Amniotic stem cell (primary cell): Measurements from ENCODE around the gene KCNN4.

Source experiments
- DNase-seq: peaks from one replicate; lab custom pipeline; 2025; lab: John Stamatoyannopoulos, UW

KCNN4 gene

DNA sequence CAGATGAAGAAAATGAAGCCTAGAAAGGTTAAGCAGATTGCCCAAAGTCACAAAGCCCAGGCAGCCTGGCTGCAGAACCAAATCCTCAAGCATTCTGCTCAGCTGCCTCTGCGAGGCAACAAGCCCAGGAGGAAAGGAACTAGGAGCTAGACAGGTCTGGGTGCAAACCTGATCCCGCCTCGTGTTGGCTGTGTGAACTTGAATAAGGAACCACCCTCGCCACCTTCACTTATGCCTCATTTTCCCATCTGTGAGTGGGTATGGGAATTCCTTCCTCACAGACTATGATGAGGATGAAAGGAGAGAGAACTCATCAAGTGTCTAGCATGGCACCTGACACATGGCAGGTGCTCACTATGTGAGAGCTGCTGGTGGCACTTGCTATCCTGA, 32.6 kb downstream of the KCNN4 start:
- no peak for DNase-seq

DNA sequence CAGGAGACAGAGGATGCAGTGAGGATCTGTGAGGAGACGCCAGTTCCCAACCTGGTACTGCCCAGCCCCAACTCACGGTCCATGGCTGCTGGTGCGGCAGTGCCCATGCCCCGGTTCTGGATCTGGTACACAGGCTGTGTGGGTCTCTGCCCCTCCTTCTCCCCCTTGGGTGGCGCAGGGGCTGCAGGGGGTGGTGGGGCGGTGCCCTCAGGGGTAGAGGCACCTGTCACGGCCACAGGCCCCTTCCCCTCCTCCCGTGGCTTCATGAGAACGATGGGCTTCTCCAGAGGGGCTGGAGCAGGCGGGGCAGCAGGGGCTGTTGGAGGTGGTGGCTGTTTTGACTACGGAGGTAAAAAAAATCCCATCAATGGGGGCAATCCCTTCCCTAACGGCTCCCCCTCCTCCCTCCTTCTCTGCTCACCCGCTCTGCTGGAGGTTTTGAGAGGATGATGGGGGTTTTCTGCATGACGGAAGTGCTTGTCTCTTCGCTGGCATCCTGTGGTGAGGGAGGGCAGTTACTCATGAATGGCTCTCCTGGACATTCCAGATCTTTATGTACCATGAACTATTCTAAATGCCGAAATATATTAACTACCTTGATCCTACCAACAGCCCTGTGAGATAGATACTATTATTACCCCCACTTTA, 33.1 kb downstream of the KCNN4 start:
- DNase-seq = no peak

DNA sequence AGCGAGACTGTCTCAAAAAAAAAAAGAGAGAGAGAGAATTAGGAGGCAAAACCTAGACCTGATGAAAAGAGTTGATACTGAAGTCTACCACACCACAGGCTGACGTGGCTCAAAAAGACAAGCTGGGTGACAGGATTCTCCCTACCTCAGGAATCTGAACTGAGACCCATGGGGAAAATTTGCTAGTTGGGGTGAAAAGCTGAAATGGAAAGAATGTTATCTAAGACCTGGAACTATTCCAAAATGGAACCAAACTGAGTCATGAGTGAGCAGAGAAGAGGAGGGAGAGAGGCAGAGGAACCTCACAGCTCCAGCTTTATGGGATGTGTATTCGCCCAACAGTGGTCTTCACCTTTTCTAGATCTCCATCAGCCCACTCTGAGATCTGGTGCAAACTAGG, 37.7 kb downstream of the KCNN4 start:
- no peak for DNase-seq

DNA sequence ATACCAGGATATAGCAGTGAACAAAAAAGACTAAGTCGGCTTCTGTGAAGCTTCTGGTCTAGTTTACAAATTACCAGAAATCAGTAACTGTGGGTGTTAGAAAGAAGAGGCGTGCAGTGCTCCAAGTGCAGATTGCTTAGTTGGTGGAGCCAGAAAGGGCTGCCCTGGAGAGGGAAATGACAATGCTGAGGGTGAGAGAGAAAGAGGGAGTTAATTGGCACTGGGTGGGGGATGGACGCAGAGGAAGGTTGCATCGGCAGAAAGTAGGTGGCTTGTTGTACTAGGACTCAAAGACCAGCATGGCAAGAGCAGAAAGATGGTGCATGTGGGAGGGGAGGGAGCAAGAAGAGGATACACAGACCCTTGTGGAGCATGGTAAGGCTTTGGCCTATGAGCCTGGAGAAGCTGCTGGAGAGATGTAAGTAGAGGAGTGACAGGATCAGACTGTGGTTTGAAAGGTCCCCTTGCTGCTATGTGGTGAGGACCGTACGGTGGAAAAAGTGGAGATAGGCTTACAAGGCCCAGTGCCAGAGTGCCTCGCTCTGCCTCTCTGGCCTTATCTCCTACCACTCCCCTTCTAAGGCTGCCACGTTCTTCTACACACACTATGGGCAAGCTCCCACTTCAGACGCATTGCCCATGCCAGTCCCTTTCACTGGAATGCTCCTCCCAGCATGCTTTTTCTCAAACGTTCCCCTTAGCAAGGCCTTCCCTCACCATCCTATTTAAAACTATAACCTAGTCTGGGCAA, 39.5 kb downstream of the KCNN4 start:
- DNase-seq = no peak

DNA sequence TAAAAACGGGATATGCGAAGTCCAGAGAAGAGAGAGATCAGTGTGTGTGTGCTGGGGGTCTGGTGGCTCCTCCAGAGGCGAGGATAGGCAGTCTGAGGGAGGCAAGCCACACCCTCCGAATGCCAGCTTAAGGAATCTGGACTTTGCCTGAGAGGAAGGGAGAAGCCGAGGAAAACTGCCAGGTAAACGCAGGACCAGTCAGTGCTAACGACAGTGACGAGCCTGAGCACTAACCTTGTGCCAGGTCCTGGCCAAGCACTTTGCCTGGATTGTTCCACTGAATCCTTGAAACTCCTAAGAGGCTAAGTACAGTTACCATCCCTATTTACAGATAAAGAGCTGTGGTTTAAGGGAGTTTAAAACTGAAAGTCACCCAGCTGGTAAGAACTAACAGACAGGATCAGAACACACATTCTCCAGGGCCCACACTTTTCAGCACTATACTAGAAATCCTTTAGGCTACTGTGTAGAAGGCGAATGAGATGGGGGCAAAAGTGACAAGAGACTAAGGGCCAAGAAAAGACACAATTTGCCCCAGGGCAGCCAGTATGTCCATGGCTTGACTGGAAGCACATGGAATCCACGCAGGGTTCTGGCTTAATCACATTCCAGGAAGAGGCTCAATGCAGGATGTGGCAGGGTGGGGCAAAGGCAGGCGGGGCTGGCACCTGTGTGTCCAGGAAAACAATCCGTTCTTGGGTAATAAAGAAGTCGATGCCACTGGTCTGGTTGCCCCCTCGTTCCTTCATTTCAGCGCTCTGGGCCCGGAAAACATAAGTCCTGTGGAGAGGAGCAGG, 41.1 kb downstream of the KCNN4 start:
- no peak for DNase-seq

DNA sequence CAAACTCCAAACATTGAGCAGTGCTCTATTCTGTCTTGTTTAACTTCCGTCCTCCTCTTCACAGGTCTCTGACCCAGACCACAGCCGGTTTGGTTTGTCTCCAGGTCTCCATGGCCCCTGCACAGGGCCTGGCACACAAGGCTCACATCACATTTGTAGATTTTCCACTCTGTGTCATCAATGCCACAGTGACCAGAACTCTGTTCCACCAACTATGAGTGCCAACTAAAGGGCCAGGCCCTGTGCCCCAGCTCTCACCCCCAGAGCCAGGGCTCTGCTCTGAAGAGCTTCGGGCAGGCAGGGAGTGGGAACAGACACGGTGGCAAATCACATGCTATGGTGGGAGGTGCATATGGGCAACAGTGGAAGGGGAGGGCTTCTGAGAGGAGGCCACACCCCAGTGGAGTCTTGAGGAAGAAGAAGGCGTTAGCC, 42.0 kb downstream of the KCNN4 start:
- DNase-seq = no peak

DNA sequence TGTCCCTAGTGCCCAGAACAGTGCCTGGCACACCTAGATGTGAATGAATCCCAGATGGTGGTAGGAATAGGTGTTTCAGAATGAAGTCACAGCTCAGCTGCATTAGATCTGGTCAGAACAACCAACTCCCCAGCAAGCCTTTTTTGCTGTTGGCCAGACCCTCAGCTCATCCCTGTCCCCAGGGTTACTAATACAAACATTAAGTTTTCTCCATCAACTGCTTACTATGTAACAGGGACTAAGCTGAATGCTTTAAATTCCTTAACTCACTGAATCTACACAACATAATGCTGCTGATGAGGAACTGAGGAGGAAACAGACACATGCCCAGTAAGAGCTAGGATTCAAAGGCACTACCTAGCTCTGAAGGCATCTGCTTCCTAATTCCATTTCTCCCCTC, 44.8 kb downstream of the KCNN4 start:
- no peak for DNase-seq

DNA sequence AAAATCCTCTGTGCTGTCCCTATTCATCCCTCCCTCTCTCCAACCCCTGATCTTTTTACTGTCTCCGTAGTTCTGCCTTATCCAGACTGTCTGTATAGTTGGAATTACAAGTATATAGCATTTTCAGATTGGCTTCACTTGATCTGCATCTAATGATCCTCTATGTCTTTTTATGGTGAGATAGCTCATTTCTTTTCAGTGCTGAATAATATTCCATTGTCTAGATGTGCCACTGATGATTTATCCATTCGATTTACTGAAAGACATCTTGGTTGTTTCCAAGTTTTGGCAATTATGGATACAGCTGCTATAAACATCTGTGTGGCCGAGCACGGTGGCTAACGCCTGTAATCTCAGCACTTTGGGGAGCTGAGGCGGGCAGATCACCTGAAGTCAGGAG, 45.8 kb downstream of the KCNN4 start:
- no peak for DNase-seq

DNA sequence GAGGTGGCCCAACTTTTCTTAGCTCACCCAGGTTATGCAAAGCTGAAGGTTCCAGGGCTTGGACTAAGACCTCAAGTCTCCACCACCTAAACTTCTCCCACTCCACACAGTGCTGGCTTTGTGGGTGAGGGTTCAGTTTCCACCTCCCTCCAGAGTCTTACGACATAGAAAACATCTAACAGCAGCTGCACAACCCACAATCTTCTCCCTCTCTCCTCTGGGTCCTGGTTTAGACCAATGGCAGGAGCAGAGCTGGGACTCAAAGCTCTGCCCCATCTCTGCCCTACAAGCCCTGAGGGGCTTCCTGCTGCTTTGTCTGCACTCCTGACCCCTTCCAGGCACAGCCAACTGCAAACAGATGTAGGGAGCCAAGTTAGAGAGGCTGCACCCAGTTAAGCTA, 48.9 kb downstream of the KCNN4 start:
- no peak for DNase-seq

DNA sequence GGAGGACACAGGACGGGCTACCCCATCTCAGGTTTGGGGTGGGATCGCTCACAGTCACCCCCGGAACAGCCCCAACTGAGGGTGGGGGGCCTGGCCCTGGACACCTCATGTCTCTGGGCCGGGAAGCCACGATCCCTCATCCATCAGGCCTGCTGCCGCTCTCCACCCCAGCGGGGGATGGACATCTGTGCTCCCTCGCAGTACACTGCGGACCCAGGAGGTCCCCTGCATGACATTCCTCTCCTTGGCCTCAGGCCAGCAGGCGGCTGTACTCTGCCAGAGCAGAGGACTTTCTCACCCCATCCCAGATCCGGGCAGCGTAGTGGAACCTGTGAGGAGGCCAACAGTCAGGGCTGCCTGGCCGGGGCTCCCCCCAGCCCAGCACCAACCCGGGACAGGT, 49.4 kb downstream of the KCNN4 start:
- no peak for DNase-seq

DNA sequence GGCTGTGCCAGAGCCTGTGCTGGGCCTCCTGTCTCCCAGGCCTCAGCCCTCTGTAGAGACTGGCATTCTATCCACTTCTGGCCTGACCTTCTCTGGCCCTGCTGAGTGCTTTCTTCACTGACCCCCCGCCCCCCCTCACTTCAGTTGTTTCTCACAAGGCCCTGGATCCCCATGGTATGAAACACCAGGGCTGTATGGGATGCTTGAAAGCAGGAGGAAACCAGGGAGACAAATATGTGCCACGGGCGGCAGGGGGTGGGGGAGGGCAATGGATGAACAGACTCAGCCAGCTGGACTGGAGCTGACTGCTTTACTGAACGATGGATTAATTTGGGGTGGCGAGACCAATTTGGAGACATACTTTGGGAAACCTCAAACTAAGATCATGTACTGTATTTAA, 50.9 kb downstream of the KCNN4 start:
- no peak for DNase-seq

DNA sequence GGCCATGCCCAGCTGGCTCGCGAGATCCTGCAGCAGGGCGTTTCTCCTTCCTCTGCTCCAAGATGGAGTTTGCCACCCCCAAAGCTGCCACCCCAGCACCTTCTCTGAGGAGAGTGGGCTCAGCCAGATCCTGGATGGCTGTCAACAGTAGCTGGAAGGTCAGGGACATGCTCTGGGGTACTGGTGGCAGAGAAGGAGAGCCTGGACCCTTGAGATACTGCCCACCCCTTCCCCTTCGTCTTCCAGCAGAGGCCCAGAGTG, 53.2 kb downstream of the KCNN4 start:
- DNase-seq = no peak

DNA sequence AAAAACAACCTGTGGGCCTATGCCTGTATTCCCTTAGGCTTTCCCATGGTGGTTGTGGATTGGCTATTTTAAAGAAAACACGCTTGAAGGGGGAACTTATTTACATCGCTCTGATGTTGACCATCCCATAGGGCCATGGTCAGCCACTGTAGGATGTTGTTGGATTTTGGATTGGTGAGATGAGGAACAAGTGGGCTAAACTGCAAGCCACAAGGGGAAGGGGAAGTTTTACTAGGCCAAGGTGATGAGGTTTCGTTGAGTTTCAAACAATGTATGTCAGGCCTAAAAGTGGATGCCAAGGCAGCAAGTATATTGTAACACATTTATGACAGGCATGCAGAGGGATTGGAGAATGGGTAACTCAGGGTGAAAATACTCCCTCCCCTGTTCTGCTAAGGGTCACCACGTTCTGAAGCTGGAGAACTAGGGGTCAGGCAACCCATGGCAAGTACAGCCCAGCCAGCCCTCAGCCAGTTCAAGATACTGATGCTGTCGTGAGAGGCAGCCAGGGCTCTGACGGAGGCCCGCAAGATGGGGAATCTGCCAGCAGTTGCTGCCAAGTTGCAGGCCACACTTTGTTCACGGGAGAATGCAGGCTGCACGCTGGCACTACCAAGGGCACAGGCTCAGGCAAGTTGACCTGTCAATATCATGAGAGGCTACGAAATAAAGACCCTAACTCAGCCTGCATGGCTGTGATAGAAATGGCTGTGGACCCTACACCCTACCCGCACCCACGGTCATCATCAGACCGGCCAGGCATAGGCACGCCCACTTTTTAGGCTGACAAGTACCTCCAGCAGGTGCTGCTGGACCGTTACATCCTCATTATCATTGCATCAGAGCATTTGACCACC, 53.8 kb downstream of the KCNN4 start:
- no peak for DNase-seq

DNA sequence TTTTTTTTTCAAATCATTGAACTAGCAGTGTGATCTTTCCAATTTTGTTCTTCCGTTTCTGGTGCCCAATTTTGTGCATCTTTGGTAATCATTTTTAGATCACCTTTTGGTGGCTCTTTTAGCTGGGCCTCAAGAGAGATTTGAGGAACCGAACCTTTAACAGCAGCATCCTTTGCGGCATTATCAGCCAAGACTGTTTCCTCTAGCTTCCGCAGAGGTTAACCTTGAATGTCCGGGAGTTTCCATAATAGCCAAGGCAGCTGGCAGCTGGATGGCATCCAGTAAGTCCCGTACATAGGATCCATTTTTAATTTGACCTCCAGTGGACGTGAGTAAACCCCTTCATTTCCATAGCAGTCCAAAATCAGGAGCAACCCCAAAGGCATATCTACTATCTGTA, 55.3 kb downstream of the KCNN4 start:
- no peak for DNase-seq

DNA sequence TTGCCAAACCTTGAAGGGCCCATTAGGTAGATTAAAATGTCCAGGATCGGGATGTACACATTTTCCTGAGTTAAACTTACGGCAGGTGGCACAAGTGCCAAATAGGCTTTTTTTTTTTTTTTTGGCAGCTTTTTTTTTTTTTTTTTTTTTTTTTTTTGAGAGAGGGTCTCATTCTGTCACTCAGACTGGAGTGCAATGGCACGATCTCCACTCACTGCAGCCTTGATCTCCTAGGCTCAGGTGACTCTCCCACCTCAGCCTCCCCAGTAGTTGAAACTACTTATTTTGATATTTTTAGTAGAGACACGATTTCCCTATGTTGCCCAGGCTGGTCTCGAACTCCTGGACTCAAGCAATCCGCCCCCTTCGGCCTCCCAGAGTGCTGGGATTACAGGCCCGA, 55.9 kb downstream of the KCNN4 start:
- no peak for DNase-seq

DNA sequence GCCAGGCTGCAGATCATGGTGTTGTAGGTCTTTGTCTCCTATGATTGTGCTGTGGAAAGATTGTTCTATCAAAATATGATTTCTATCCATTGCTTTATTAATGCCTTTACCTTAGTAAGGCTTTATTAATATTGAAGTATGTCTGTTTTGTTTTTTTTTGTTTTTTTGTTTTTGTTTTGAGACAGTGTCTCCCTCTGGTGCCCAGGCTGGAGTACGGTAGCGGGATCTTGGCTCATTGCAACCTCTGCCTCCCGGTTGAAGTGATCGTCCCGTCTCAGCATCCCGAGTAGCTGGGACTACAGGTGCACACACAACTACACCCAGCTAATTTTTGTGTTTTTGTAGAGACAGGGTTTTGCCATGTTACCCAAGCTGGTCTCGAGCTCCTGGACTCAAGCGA, 57.2 kb downstream of the KCNN4 start:
- DNase-seq = no peak

DNA sequence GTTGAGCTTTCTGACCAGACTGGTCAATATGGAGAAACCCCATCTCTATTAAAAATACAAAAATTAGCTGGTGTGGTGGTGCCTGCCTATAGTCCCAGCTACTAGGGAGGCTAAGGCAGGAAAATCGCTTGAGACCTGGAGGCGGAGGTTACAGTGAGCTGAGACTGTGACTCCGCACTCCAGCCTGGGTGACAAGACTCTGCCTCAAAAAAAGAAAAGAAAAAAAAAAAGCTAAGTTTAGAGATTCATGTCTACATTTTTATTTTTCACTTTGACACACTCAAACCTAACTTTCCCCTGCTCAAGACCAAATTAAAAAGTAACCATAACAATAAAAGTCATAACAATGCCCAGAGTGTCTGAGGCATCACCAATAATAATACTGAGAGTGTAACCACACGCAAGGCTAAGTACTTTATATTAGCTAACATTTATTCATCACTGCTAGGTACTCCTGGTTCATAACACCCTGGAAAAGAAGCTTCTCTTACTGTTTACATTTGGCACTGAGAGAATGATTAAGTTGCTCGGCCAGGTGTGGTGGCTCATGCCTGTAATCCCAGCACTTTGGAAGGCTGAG, 59.2 kb downstream of the KCNN4 start:
- DNase-seq = no peak

DNA sequence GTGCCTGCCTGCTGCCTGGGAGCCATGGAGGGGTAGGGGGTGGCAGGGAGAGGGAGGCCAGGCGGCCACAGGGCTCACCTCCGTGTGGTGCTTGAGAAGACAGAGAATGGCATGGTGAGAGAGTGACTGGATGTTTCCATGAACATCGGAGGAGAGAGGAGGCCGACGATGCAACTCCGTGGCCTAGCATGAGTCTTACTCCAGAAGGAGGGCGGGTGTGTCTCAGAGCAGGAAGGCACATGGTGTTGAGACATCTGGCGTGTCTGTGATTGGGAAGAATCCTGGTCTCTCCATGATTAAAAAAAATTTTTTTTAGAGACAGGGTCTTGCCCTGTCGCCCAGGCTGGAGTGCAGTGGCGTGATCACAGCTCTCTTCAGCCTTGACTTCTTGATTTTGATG, 59.8 kb downstream of the KCNN4 start:
- no peak for DNase-seq

DNA sequence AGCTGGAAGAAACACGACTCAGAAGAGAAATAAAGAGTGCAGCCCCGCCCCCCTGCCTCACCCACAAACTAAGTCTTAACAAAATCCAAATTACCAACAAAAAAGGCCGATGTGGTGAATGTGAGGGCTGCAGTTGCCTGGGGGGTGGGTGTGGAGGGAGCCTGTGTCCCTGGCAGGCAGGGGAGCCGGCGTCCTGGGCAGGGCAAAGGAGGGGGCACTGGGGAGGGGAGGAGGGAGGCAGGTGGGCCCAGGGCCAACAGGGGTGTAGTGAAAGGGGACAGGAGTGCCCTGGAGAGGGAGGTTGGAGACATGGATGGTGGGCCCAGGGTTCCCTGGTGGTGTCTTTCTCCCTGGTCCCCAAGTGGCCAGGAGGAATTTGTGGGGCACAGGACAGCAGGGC, 60.9 kb downstream of the KCNN4 start:
- DNase-seq = no peak

DNA sequence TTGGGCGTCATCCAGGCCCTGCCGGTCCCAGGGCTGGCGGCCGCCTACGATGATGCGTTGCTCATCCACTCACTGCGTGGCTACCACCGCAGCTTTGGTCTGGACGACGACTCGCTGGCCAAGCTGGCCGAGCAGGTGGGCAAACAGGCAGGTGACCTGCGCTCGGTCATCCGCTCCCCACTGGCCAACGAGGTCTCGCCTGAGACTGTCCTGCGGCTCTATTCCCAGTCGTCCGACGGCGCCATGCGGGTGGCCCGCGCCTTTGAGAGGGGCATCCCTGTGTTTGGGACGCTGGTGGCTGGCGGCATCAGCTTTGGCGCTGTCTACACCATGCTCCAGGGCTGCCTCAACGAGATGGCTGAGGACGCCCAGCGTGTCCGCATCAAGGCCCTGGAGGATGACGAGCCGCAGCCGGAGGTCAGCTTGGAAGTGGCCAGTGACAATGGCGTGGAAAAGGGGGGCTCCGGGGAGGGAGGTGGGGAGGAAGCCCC, 61.4 kb downstream of the KCNN4 start:
- no peak for DNase-seq

DNA sequence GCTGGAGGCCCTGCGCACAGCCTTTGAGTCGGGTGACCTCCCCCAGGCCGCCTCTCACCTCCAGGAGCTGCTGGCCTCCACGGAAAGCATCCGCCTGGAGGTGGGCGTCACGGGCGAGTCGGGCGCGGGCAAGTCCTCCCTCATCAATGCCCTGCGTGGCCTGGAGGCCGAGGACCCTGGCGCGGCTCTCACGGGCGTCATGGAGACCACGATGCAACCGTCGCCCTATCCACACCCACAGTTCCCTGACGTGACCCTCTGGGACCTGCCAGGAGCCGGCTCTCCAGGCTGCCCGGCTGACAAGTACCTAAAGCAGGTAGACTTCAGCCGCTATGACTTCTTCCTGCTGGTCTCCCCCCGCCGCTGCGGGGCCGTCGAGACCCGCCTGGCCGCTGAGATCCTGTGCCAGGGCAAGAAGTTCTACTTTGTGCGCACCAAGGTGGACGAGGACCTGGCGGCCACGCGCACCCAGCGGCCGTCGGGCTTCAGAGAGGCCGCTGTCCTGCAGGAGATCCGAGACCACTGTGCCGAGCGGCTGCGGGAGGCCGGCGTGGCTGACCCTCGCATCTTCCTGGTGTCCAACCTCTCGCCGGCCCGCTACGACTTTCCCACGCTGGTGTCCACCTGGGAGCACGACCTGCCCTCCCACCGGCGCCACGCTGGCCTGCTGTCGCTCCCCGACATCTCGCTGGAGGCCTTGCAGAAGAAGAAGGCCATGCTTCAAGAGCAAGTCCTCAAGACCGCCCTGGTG, 62.0 kb downstream of the KCNN4 start:
- no peak for DNase-seq
